RCC 7860 (cell line): ENCODE data around the gene XRCC5.
"Not testable (repeated sequence)": the region's sequence is repeated elsewhere in the genome, so short reads cannot be mapped to it uniquely, and the experiment has no call there.

ENCODE experiments used
- DNase-seq: peaks from one replicate; pipeline ENCODE4 v3.0.0-alpha.2; 2015; ENCODE audit warnings: low spot score
- FAIRE-seq: peaks from 2 replicates; lab custom pipeline; 2012; peaks lifted over from hg19 to GRCh38; lab: Jason Lieb, UNC

The XRCC5 gene

DNA sequence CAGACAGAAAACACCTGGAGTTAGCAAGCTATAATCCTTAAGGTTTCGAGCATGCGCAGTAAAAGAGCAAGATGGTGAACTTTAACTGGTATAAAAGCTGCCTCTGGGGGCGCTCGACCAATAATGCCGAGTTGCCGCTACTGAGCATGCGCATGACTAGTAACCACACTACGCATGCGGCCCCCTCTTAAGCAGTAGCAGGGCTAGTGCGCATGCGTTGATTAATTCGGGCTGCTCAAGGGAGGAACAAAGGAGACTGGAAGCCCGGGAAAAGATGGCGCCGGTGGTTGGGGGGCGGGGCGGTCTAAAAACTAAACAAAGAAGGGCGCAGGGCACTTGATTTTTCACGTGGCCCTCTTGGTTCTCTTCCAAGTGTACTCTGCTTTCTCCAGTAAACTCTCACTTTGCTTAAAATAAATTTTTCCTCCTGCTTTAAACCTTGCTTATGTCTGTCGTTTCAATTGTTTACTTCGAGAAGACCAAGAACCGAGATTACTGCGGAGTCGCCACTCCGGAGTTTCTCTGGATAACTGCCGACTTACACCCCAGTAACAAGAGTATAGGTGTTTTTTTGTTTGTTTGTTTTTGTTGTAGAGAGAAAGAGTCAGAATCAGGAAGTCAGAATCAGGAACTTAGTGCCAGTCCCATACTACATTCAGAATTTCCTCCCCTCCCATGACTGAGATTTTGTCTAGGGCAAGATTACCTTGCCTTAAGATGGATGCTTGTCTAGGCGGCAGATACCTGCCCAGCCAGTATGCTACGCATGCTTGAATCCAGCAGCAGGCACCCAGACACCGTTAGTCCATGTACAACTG, 5.8 kb downstream of the XRCC5 start:
- FAIRE-seq (peak; percentile 92), DNase-seq (peak; percentile 98)

GRCh38 chr2:216116418-216116817, 7.3 kb downstream of the XRCC5 start:
- DNase-seq (no peak), FAIRE-seq (no peak)

GRCh38 chr2:216117561-216118340, 8.6 kb downstream of the XRCC5 start:
- FAIRE-seq (no peak), DNase-seq (no peak)

- DNase-seq (no peak), FAIRE-seq (no peak)
Observed at GRCh38 chr2:216118474-216118873, 9.3 kb downstream of the XRCC5 start.

GRCh38 chr2:216119146-216119545, 10.0 kb downstream of the XRCC5 start:
- DNase-seq (no peak), FAIRE-seq (no peak)

DNA sequence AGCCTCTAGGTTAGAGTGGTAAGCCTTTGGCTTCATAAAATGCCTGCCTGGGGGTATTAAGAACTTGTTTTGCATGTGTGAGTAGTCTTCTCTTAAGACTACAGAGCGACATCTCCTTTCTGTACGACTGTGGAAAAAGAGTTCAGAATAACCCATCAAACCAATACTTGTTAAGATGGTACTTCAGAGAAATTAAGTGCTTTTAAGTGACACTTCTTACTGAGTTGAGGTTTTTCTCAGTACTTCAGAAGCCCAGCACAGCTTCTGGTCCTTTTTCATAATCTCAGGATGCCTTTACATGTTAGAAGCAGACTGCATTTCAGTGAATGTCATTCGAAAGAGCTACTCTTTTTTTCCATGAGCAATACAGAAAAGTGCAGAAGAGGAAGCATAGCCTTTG, 10.8 kb downstream of the XRCC5 start:
- DNase-seq (no peak), FAIRE-seq (no peak)

- no peak for DNase-seq
- FAIRE-seq, result no peak
Observed at GRCh38 chr2:216121255-216121654, 12.1 kb downstream of the XRCC5 start.

- DNase-seq (no peak), FAIRE-seq (no peak)
Observed at GRCh38 chr2:216126943-216127342, 17.8 kb downstream of the XRCC5 start.

DNA sequence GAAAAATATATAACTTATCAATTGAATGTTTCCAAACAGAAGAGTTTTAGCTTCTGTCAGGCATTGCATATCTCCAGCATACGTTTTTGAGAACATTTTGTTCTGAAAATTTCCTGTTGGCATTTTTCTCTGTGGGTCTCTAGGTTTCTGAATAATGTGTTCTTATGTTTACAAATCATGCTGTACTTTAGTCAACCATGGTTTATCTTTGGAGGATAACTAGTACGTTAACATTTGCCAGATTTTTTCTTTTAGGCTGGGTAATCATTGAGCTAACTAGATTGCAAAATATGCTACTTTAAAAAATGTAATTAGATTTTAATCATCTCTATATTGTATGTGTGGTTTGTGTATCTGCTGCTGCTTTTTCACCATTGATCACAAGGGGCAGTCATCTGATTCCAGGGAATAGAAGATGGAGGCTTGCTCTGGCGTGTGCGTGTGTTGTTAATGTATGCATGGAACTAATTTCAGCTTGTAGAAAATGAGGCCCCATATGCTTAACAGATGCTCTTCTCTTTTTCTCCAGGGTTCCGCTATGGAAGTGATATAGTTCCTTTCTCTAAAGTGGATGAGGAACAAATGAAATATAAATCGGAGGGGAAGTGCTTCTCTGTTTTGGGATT, 21.3 kb downstream of the XRCC5 start:
- no peak for DNase-seq
- no peak for FAIRE-seq

- FAIRE-seq (no peak), DNase-seq (no peak)
Observed at GRCh38 chr2:216131175-216131926, 22.2 kb downstream of the XRCC5 start.

DNA sequence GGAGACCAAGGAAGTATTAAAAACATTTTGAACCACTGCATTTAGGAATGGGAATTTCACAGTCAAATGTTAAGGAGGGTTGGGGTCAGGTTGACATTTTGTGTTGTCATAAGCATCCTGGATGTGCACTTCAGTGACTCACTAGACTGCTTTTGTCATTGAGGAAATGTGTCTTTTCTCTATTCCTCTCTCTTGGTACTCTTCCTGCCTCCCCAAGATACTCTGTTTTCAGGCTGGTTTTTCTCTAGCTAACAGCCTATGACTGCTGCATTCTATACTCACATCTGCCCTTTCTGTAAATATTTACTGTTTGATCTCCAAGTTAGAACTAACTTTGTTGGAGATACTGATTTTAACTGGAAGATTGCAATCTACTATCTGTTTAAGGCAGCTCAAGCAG, 23.4 kb downstream of the XRCC5 start:
- DNase-seq (no peak), FAIRE-seq (no peak)

GRCh38 chr2:216133397-216133796, 24.2 kb downstream of the XRCC5 start:
- no peak for FAIRE-seq
- no peak for DNase-seq

GRCh38 chr2:216134958-216135541, 25.9 kb downstream of the XRCC5 start:
- DNase-seq (no peak), FAIRE-seq (no peak)

- peak; percentile 17 for DNase-seq
Observed at GRCh38 chr2:216139884-216140283, 30.7 kb downstream of the XRCC5 start.

DNA sequence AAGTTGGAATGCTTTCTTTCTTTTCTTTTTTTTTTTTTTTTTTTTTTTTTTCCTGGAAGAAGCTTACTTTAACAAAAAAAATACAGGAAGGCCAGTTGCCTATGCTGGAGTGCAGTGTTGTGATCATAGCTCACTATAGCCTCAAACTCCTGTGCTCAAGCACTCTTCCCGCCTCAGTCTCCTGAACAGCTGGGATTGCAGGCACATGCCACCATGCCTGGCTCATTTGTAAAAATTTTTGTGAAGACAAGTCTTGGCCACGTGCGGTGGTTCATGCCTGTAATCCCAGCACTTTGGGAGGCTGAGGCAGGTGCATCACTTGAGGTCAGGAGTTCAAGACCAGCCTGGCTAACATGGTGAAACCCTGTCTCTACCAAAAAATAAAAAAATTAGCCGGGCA, 32.4 kb downstream of the XRCC5 start:
- DNase-seq, FAIRE-seq: not testable (repeated sequence)

More at GRCh38 chr2:216139884-216140283, 30.7 kb downstream of the XRCC5 start:
- no peak for FAIRE-seq

DNA sequence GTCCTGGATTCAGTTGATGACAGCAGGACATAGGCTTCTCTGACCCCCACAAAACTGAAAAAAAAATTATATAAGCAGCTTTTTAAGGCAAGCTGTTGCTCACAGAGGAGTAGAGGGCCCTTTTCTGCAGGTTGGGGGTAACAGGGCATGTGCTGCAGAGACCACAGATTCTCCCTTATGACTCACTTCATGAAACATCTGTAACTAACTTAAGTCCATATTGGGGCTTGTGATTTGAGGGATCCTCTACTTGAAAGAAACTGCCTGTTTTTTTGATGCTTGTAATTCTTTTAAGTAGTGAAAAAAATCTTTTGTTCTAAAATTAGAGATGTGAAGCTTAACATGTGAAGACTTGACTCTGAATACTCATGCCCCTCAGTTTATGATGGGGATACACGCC, 33.4 kb downstream of the XRCC5 start:
- FAIRE-seq (no peak), DNase-seq (no peak)

DNA sequence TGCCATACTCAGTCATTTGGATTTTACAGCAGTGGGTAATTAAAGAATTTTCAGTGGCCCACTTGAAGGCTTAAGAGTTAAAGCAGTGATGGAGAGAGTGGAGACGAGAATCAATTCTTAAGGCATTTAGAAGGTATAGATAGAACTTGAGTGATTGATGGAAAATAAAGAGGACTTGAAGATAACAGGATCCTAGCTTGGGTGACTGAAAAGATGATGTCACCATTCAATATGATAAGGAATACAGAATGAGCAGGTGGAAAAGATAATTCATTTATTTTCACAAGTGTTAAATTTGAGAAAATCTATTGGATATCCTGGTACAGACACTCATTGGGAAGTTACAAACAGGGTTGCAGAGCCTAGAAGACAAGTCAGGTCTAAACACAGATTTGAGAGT, 35.2 kb downstream of the XRCC5 start:
- DNase-seq (no peak), FAIRE-seq (no peak)

DNA sequence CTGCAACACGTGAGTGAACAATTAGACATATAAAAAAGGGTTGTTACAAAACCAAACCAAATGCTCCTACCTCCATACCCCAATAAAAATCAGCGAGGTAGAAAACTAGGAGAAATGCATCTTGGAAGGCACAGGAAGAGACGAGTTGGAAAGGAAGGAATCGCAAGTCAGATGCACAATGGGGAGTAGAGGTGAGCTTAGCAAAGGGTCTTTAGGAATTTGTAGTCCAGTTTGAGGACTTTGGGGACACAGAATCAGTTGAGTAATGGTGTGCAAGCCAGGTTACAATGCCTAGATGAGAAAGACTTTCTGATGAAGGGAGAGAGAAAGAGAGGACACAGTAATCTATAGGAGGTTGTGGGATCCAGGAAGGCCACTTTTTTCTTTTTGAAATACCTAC, 35.7 kb downstream of the XRCC5 start:
- FAIRE-seq, result no peak

DNA sequence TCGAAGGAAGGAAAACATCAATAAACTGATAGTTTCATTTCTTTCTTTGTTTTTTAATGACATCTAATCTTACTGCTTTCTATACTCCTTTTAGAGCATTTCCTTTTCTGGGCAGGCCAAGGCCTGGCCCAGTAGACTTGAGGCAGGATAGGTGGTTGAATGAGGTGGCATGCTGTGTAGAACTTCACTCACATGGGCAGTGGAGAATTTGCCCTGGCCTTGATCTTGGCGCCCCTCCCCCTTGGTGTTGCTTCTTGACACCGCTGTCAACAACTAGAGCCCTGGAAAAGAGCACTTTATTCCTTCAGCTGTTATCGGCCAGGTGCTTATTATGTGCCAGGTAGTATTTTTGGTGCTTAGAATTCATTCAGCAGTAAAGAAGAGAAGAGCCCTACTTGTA, 37.4 kb downstream of the XRCC5 start:
- FAIRE-seq, result no peak
- no peak for DNase-seq

More for the DNA sequence above, 35.7 kb downstream of the XRCC5 start:
- DNase-seq, result no peak
